NB4 (cell line): Measurements from ENCODE around the gene ZSWIM3.

Experiments
- DNase-seq: peaks from one replicate; pipeline ENCODE4 v3.0.0; 2010; ENCODE audit warnings: low read depth
- H3K4me3 ChIP-seq: one replicate; pipeline ENCODE4 v1.5.1; 2011; ENCODE audit warnings: mild to moderate bottlenecking, low read depth, low read length, moderate library complexity
- MYC ChIP-seq: IDR thresholded peaks from 2 replicates; pipeline ENCODE4 v1.6.1; 2011; ENCODE audit warnings: low read depth, low read length
- POLR2A ChIP-seq: IDR thresholded peaks from 2 replicates; pipeline ENCODE4 v1.6.1; 2011; ENCODE audit warnings: mild to moderate bottlenecking; ENCODE audit not compliant: insufficient read length; ENCODE audit errors: extremely low read depth
- TF ChIP-seq, protein P1 (sequence below): IDR thresholded peaks from one replicate; pipeline ENCODE4 v1.5.1; 2012; ENCODE audit warnings: low read depth, low read length
- TF ChIP-seq, protein P2 (sequence below): IDR thresholded peaks from 2 replicates; pipeline ENCODE4 v1.6.1; 2011; ENCODE audit warnings: low read depth, low read length

The ZSWIM3 gene

DNA sequence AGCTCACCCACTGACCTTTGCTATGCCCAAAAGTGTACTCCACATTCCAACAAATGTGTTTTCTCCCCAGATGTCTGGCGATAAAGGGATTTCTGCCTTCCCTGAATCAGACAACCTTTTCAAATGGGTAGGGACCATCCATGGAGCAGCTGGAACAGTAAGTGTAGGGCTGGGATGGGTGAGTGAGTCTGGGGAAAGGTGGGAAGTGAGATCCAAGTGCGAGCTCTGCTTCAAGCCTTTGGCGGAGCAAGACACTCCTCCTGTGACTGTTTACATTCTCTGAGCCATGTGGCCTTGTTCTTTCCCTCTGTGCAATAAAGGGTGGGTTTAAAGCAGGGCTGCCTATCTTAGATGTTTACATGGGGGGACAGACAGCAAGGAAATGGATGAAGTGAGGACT lies 43.1 kb upstream of the ZSWIM3 start:
- no peak for DNase-seq
- no peak overlapping the region for H3K4me3 ChIP-seq
- TF ChIP-seq, protein P1, sequence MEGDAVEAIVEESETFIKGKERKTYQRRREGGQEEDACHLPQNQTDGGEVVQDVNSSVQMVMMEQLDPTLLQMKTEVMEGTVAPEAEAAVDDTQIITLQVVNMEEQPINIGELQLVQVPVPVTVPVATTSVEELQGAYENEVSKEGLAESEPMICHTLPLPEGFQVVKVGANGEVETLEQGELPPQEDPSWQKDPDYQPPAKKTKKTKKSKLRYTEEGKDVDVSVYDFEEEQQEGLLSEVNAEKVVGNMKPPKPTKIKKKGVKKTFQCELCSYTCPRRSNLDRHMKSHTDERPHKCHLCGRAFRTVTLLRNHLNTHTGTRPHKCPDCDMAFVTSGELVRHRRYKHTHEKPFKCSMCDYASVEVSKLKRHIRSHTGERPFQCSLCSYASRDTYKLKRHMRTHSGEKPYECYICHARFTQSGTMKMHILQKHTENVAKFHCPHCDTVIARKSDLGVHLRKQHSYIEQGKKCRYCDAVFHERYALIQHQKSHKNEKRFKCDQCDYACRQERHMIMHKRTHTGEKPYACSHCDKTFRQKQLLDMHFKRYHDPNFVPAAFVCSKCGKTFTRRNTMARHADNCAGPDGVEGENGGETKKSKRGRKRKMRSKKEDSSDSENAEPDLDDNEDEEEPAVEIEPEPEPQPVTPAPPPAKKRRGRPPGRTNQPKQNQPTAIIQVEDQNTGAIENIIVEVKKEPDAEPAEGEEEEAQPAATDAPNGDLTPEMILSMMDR: no peak
- TF ChIP-seq, protein P2, sequence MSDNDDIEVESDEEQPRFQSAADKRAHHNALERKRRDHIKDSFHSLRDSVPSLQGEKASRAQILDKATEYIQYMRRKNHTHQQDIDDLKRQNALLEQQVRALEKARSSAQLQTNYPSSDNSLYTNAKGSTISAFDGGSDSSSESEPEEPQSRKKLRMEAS: no peak
- TF ChIP-seq POLR2A (no peak), MYC (no peak)

- no peak for TF ChIP-seq MYC
- TF ChIP-seq POLR2A: no peak
- TF ChIP-seq, protein P2: no peak
- TF ChIP-seq, protein P1: no peak
- no peak overlapping the region for H3K4me3 ChIP-seq
- DNase-seq: no peak
Measured at GRCh38 chr20:45816951-45817350, 40.5 kb upstream of the ZSWIM3 start.

GRCh38 chr20:45817376-45818194 lies 39.8 kb upstream of the ZSWIM3 start:
- TF ChIP-seq POLR2A (no peak), MYC (no peak)
- TF ChIP-seq, protein P2: no peak
- TF ChIP-seq, protein P1: no peak
- no peak for DNase-seq

DNA sequence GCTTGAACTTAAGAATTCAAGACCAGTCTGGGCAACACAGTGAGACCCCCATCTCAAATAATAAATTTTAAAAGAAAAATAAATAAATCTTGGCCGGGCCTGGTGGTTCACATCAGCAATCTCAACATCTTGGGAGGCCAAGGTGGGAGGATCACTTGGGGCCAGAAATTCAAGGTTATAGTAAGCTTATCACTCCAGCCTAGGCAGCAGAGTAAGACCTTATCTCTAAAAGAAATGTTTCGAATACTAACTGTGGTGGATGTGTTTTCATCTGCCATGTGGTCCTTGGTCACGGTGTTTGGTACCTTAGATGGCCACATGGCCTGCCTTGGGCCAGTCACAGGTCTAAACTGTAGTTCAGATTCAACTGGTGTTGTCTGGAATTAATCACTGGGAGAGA lies 39.2 kb upstream of the ZSWIM3 start:
- H3K4me3 ChIP-seq: no peak overlapping the region
- TF ChIP-seq, protein P2: no peak
- TF ChIP-seq, protein P1: no peak
- no peak for TF ChIP-seq POLR2A
- TF ChIP-seq MYC: no peak
- DNase-seq: no peak

More at GRCh38 chr20:45817376-45818194, 39.8 kb upstream of the ZSWIM3 start:
- no peak overlapping the region for H3K4me3 ChIP-seq

DNA sequence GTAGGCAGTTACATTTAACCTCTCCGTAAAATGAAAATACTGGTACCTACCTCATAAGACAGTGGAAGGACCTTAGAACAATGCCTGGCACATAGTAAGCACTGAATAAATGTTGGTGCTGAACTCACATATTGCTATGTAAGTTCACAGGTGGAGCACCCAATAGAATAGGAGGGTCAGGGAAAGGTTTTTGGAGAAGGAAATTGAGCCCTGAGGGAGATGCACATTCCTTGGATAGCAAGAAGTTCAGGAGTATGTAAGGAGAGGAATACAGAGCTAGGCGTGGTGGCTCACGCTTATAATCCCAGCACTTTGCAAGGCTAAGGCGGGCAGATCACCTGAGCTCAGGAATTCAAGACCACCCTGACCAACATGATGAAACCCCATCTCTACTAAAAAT lies 37.9 kb upstream of the ZSWIM3 start:
- TF ChIP-seq POLR2A (no peak), MYC (no peak)
- TF ChIP-seq, protein P1: no peak
- TF ChIP-seq, protein P2: no peak
- H3K4me3 ChIP-seq: no peak overlapping the region
- DNase-seq: no peak
